Smooth muscle cell (in vitro differentiated cells): ENCODE results near the gene ALDOC. TPM values are rescaled to one million over a fixed set of nuclear protein-coding genes. Genes with fewer than 3 reads are reported as not detected.

Experiments
- DNase-seq: peaks from one replicate; lab custom pipeline; 2025; ENCODE audit not compliant: unreplicated experiment; lab: John Stamatoyannopoulos, UW
- H2AFZ ChIP-seq: fragments of 200-600 bp; sonication (generic); 2 replicates; pipeline ENCODE4 v1.6.0; 2016; ENCODE audit warnings: antibody characterized with exemption, low read depth, mild to moderate bottlenecking
- H3F3A ChIP-seq: fragments of 200-600 bp; sonication (generic); 2 replicates; pipeline ENCODE4 v1.6.0; 2017; ENCODE audit warnings: antibody characterized with exemption, low read depth
- H3K27ac ChIP-seq: fragments of 200-600 bp; sonication (generic); 2 replicates; pipeline ENCODE4 v1.5.1; 2016; ENCODE audit warnings: low read depth, mild to moderate bottlenecking
- H3K27me3 ChIP-seq: fragments of 200-600 bp; sonication (generic); 2 replicates; pipeline ENCODE4 v1.6.1; 2016; ENCODE audit warnings: low read depth, mild to moderate bottlenecking
- H3K36me3 ChIP-seq: fragments of 200-600 bp; sonication (generic); 2 replicates; pipeline ENCODE4 v1.5.1; 2016; ENCODE audit warnings: low read depth
- H3K4me1 ChIP-seq: fragments of 200-600 bp; sonication (generic); 2 replicates; pipeline ENCODE4 v1.5.1; 2016; ENCODE audit warnings: low read depth
- H3K4me2 ChIP-seq: fragments of 200-600 bp; sonication (generic); 2 replicates; pipeline ENCODE4 v1.6.0; 2016; ENCODE audit warnings: mild to moderate bottlenecking
- H3K4me3 ChIP-seq: fragments of 200-600 bp; sonication (generic); 2 replicates; pipeline ENCODE4 v1.5.1; 2016; ENCODE audit warnings: mild to moderate bottlenecking
- H3K79me2 ChIP-seq: fragments of 200-600 bp; sonication (generic); 2 replicates; pipeline ENCODE4 v1.6.0; 2016; ENCODE audit warnings: low read depth, mild to moderate bottlenecking
- H3K9ac ChIP-seq: fragments of 200-600 bp; sonication (generic); 2 replicates; pipeline ENCODE4 v1.6.0; 2016; ENCODE audit warnings: low read depth
- H3K9me3 ChIP-seq: fragments of 200-600 bp; sonication (generic); replicated peaks from 2 replicates; pipeline ENCODE4 v1.5.1; 2016; ENCODE audit warnings: low read depth
- H4K20me1 ChIP-seq: fragments of 200-600 bp; sonication (generic); 2 replicates; pipeline ENCODE4 v1.6.0; 2016; ENCODE audit warnings: low read depth
- CTCF ChIP-seq: fragments of 200-600 bp; sonication (generic); IDR thresholded peaks from 2 replicates; pipeline ENCODE4 v1.5.1; 2017; ENCODE audit warnings: borderline replicate concordance, mild to moderate bottlenecking, antibody characterized with exemption; ENCODE audit not compliant: insufficient read depth, poor library complexity, severe bottlenecking
- WGBS: methylation state at CpG from one replicate; pipeline ENCODE4 v1.1.7; 2016; ENCODE audit warnings: low lambda C conversion rate; 5-methylcytosine and 5-hydroxymethylcytosine counted together
- polyA plus RNA-seq: library from polyadenylated mRNA; unstranded; fragments of >200 nt; fragmentation: Nextera tagmentation; extraction: Ambion mirVana; gene quantifications from 2 replicates; pipeline ENCODE4 v1.2.1, GENCODE V29; 2016
- total RNA-seq: library from RNA; depleted of rRNA; stranded (reverse); fragments of >200 nt; gene quantifications from 2 replicates; pipeline ENCODE4 v1.2.3, GENCODE V29; 2014

ALDOC gene
- total and polyA plus RNA-seq, 2 experiments from 2014 or later: 71.5 to 72.6 TPM

GRCh38 chr17:28550858-28551257, 25.8 kb downstream of the ALDOC start:
- peaks cover 18% of the 10 kb centered on the region for H3K4me1 ChIP-seq

DNA sequence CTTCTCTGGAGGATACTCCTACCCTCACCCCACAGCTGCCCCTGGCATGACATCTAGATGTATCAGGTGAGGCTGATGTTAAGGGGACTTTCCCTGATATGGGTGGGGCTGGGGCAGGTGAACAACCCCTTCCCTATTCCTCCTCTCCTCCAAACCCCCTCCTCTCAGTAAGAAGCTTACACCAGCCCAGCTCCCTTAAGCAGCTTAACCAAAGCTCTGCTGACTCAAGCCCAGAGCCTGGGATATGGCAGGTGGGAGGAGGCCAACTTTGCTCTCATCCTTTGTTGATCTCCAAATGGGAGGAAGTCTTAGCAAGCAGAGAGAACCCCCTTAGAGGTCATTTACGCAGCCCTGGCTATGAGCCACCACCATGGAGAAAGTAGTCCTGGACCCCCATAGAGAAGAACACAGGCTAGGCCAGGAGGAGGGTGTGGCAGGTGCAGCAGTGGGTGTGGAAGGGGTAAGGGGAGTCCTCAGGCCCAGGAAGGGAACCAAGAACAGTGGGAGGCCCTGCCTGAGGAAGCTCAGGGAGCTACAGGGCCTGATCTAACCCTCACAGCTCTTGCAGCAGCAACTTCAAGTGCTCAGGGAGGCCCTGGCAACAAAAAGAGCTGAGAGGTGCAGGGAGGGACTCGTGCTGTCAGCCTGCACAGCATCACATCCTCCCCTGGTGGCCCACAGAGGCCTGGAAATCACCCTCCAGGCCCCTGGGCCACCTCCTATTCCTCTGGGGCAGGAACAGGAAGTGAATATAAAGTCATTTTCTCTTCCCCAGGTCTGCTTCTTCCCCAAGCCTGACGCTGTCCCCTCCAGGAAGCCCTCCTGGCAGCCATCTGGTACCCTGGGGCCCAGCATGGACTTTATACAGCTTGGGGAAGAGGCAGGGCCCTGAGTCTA, 27.2 kb downstream of the ALDOC start:
- Histone ChIP-seq H3F3A (no peaks in the 10 kb centered on the region), H3K36me3 (no peaks in the 10 kb centered on the region), H3K79me2 (peaks cover 9% of the 10 kb centered on the region), H3K27me3 (no peaks in the 10 kb centered on the region), H3K4me1 (peaks cover 18% of the 10 kb centered on the region), H3K27ac (no peak overlapping the region), H3K9ac (no peak overlapping the region), H3K4me2 (no peak overlapping the region), H3K9me3 (no peaks in the 10 kb centered on the region), H3K4me3 (no peak overlapping the region), H4K20me1 (peaks cover 41% of the 10 kb centered on the region), H2AFZ (no peak overlapping the region)
- WGBS: 83% methylated on average over 3 of the region's 3 CpGs
- TF ChIP-seq CTCF: no peak
- DNase-seq: no peak

More at GRCh38 chr17:28550858-28551257, 25.8 kb downstream of the ALDOC start:
- H3K36me3 ChIP-seq: no peaks in the 10 kb centered on the region
- H3K27me3 ChIP-seq: no peaks in the 10 kb centered on the region
- H3K9me3 ChIP-seq: no peaks in the 10 kb centered on the region
- H3K79me2 ChIP-seq: peaks cover 9% of the 10 kb centered on the region
- no peaks in the 10 kb centered on the region for H3F3A ChIP-seq
- H3K4me3 ChIP-seq: no peak overlapping the region
- peak overlapping the region; percentile 96 for H3K4me2 ChIP-seq
- no peak overlapping the region for H3K27ac ChIP-seq
- no peak for TF ChIP-seq CTCF
- 88% methylated on average over 1 of the region's 1 CpG for WGBS
- no peak for DNase-seq
- no peak overlapping the region for H2AFZ ChIP-seq
- no peak overlapping the region for H3K9ac ChIP-seq
- peaks cover 41% of the 10 kb centered on the region for H4K20me1 ChIP-seq

DNA sequence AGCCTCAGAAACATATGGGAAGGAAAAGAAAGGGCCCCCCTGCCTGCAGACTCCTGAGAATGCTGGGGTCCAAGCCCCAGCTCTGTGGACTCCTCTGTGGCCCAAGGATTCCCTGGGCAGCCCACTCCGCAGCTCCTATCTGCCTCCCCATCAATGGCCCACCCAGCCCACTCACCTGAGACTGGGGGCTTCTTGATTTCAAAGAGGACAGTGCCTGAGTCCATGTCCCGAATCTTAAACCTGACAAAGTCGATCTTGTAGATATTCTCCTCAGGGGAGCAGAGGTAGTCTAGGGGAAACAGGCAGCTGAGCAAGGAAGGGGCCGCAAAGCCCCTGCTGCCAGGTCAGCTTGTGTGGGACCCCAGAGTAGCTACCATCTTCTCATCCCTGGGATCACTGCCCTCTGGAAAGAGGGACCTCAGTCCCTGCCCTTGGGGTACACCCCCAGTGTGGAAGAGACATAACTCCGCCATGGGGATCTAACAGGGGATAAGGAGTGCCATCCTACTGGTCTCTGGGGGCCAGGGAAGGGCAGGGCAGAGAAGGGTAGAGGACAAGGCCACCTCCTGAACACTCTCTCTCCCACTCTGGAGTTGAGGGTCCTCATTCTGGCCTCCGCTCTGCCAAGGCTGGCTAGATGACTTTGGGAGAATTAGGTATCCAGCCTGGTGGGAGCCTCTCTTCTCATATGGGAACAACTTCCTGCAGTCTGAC, 28.1 kb downstream of the ALDOC start:
- Histone ChIP-seq H3K4me2 (no peak overlapping the region), H4K20me1 (peaks cover 41% of the 10 kb centered on the region), H3K79me2 (peaks cover 9% of the 10 kb centered on the region), H2AFZ (no peak overlapping the region), H3K27me3 (no peaks in the 10 kb centered on the region), H3K9ac (no peak overlapping the region), H3K4me1 (peaks cover 18% of the 10 kb centered on the region), H3K36me3 (no peaks in the 10 kb centered on the region), H3F3A (no peaks in the 10 kb centered on the region), H3K9me3 (no peaks in the 10 kb centered on the region), H3K4me3 (no peak overlapping the region), H3K27ac (no peak overlapping the region)
- no peak for TF ChIP-seq CTCF
- no peak for DNase-seq
- 85% methylated on average over 6 of the region's 6 CpGs for WGBS
